ENCODE measurements around the gene IDUA.

The IDUA gene

GRCh38 chr4:1008840-1009541, 22.1 kb downstream of the IDUA start:
- H3K27ac Mint-ChIP-seq: no peak overlapping the region
- H3K9me3 Mint-ChIP-seq: no peaks in the 10 kb centered on the region

GRCh38 chr4:1009542-1010394, 22.9 kb downstream of the IDUA start:
- DNase-seq: peak; percentile 84
- Mint-ChIP-seq H3K36me3 (ENCODE audit: low read depth) (peaks cover 7% of the 10 kb centered on the region), H3K4me3 (peak overlapping the region; percentile 74), H3K27ac (peak overlapping the region; percentile 61), H3K4me1 (ENCODE audit: low read depth) (peaks cover 13% of the 10 kb centered on the region), H3K27me3 (peaks cover 42% of the 10 kb centered on the region), H3K9me3 (no peaks in the 10 kb centered on the region)

More at GRCh38 chr4:1008840-1009541, 22.1 kb downstream of the IDUA start:
- H3K4me3 Mint-ChIP-seq: peak overlapping the region; percentile 66
- H3K27me3 Mint-ChIP-seq: peaks cover 49% of the 10 kb centered on the region
- H3K4me1 Mint-ChIP-seq (ENCODE audit: low read depth): peaks cover 13% of the 10 kb centered on the region
- DNase-seq: peak; percentile 64
- peaks cover 5% of the 10 kb centered on the region for H3K36me3 Mint-ChIP-seq (ENCODE audit: low read depth)

- H3K4me1 Mint-ChIP-seq (ENCODE audit: low read depth): peaks cover 13% of the 10 kb centered on the region
- no peaks in the 10 kb centered on the region for H3K9me3 Mint-ChIP-seq
- peaks cover 7% of the 10 kb centered on the region for H3K36me3 Mint-ChIP-seq (ENCODE audit: low read depth)
- peak overlapping the region; percentile 70 for H3K4me3 Mint-ChIP-seq
- peaks cover 40% of the 10 kb centered on the region for H3K27me3 Mint-ChIP-seq
- DNase-seq: peak; percentile 81
- peak overlapping the region; percentile 88 for H3K27ac Mint-ChIP-seq
Measured at GRCh38 chr4:1010395-1011021, 23.7 kb downstream of the IDUA start.

GRCh38 chr4:1011022-1011665, 24.3 kb downstream of the IDUA start, which contains the start of gene FGFRL1:
TSS of gene FGFRL1 (plus strand) at chr4:1011626. CDS start at chr4:1012486, 860 bp downstream.
- Mint-ChIP-seq H3K27ac (peak within 1 kb of the TSS; percentile 88), H3K27me3 (peaks cover 33% of the 10 kb centered on the region), H3K4me3 (peak within 1 kb of the TSS; percentile 70), H3K4me1 (ENCODE audit: low read depth) (peaks cover 13% of the 10 kb centered on the region), H3K36me3 (ENCODE audit: low read depth) (peaks cover 7% of the 10 kb centered on the region), H3K9me3 (no peaks in the 10 kb centered on the region)
- peak; percentile 92 for DNase-seq

- Mint-ChIP-seq H3K4me3 (no peak overlapping the region), H3K4me1 (ENCODE audit: low read depth) (peaks cover 13% of the 10 kb centered on the region), H3K27me3 (peaks cover 28% of the 10 kb centered on the region), H3K9me3 (no peaks in the 10 kb centered on the region), H3K36me3 (ENCODE audit: low read depth) (peaks cover 7% of the 10 kb centered on the region), H3K27ac (no peak overlapping the region)
- no peak for DNase-seq
Measured at GRCh38 chr4:1011666-1012033, 24.8 kb downstream of the IDUA start.

GRCh38 chr4:1012034-1012739, 25.3 kb downstream of the IDUA start:
- peaks cover 23% of the 10 kb centered on the region for H3K27me3 Mint-ChIP-seq
- peaks cover 13% of the 10 kb centered on the region for H3K4me1 Mint-ChIP-seq (ENCODE audit: low read depth)
- peak; percentile 62 for DNase-seq
- H3K27ac Mint-ChIP-seq: no peak overlapping the region
- H3K4me3 Mint-ChIP-seq: peak overlapping the region; percentile 69
- peaks cover 7% of the 10 kb centered on the region for H3K36me3 Mint-ChIP-seq (ENCODE audit: low read depth)
- no peaks in the 10 kb centered on the region for H3K9me3 Mint-ChIP-seq

- H3K4me3 Mint-ChIP-seq: no peak overlapping the region
- H3K4me1 Mint-ChIP-seq (ENCODE audit: low read depth): peaks cover 13% of the 10 kb centered on the region
- H3K36me3 Mint-ChIP-seq (ENCODE audit: low read depth): peaks cover 7% of the 10 kb centered on the region
- H3K27ac Mint-ChIP-seq: no peak overlapping the region
- no peaks in the 10 kb centered on the region for H3K9me3 Mint-ChIP-seq
- peaks cover 10% of the 10 kb centered on the region for H3K27me3 Mint-ChIP-seq
- no peak for DNase-seq
Measured at GRCh38 chr4:1013225-1014073, 26.6 kb downstream of the IDUA start.

GRCh38 chr4:1014291-1015167, 27.7 kb downstream of the IDUA start:
- peaks cover 7% of the 10 kb centered on the region for H3K4me1 Mint-ChIP-seq (ENCODE audit: low read depth)

GRCh38 chr4:1015179-1015578, 28.3 kb downstream of the IDUA start:
- peaks cover 7% of the 10 kb centered on the region for H3K36me3 Mint-ChIP-seq (ENCODE audit: low read depth)
- no peaks in the 10 kb centered on the region for H3K9me3 Mint-ChIP-seq
- peaks cover 6% of the 10 kb centered on the region for H3K4me1 Mint-ChIP-seq (ENCODE audit: low read depth)
- H3K27ac Mint-ChIP-seq: no peak overlapping the region
- no peak overlapping the region for H3K4me3 Mint-ChIP-seq
- no peak for DNase-seq
- H3K27me3 Mint-ChIP-seq: peaks cover 3% of the 10 kb centered on the region

More at GRCh38 chr4:1014291-1015167, 27.7 kb downstream of the IDUA start:
- no peak for DNase-seq
- Mint-ChIP-seq H3K36me3 (ENCODE audit: low read depth) (peaks cover 7% of the 10 kb centered on the region), H3K9me3 (no peaks in the 10 kb centered on the region), H3K27me3 (peaks cover 3% of the 10 kb centered on the region), H3K27ac (no peak overlapping the region), H3K4me3 (no peak overlapping the region)

- Mint-ChIP-seq H3K9me3 (no peaks in the 10 kb centered on the region), H3K27me3 (no peaks in the 10 kb centered on the region), H3K27ac (no peak overlapping the region), H3K36me3 (ENCODE audit: low read depth) (peaks cover 7% of the 10 kb centered on the region), H3K4me3 (no peak overlapping the region), H3K4me1 (ENCODE audit: low read depth) (peaks cover under 1% of the 10 kb centered on the region)
- DNase-seq: no peak
Measured at GRCh38 chr4:1015746-1016145, 28.9 kb downstream of the IDUA start.

GRCh38 chr4:1017211-1017610, 30.4 kb downstream of the IDUA start:
- H3K4me1 Mint-ChIP-seq (ENCODE audit: low read depth): no peaks in the 10 kb centered on the region
- H3K27me3 Mint-ChIP-seq: no peaks in the 10 kb centered on the region
- H3K9me3 Mint-ChIP-seq: no peaks in the 10 kb centered on the region
- H3K36me3 Mint-ChIP-seq (ENCODE audit: low read depth): peaks cover 7% of the 10 kb centered on the region
- no peak overlapping the region for H3K27ac Mint-ChIP-seq
- no peak for DNase-seq
- H3K4me3 Mint-ChIP-seq: no peak overlapping the region

- Mint-ChIP-seq H3K27me3 (no peaks in the 10 kb centered on the region), H3K9me3 (no peaks in the 10 kb centered on the region), H3K27ac (no peak overlapping the region), H3K36me3 (ENCODE audit: low read depth) (peaks cover 7% of the 10 kb centered on the region), H3K4me3 (no peak overlapping the region), H3K4me1 (ENCODE audit: low read depth) (no peaks in the 10 kb centered on the region)
- DNase-seq: no peak
Measured at GRCh38 chr4:1017706-1018105, 30.9 kb downstream of the IDUA start.

Data from activated T-cell treated with anti-CD3 and anti-CD28 coated beads, Interleukin-2, amount 50 U/mL, for 24 hours (primary cell).